HepG2 (cell line): Measurements from ENCODE around the gene ZBTB8B. TPM values are rescaled to one million over a fixed set of nuclear protein-coding genes. Genes with fewer than 3 reads are reported as not detected.

Source experiments
- ELF4 ChIP-seq: sonication (generic); formaldehyde crosslinking; IDR thresholded peaks from 2 replicates; pipeline ENCODE4 v1.5.0; 2020; ENCODE audit warnings: missing genetic modification reagents, mild to moderate bottlenecking, moderate library complexity, borderline replicate concordance
- FOSL2 ChIP-seq: sonication (generic); formaldehyde crosslinking; IDR thresholded peaks from 2 replicates; pipeline ENCODE4 v1.4.0; 2020; ENCODE audit warnings: missing genetic modification reagents
- FOXA3 ChIP-seq: IDR thresholded peaks from 2 replicates; pipeline ENCODE4 v1.6.1; 2016; ENCODE audit warnings: missing genetic modification reagents, missing compliant biosample characterization
- GLI4 ChIP-seq: sonication (generic); formaldehyde crosslinking; IDR thresholded peaks from 2 replicates; pipeline ENCODE4 v1.5.1; 2020; ENCODE audit warnings: missing genetic modification reagents, mild to moderate bottlenecking, moderate library complexity, borderline replicate concordance
- KLF11 ChIP-seq: IDR thresholded peaks from 2 replicates; pipeline ENCODE4 v1.6.1; 2016; ENCODE audit warnings: missing compliant biosample characterization
- MEIS2 ChIP-seq: sonication (generic); formaldehyde crosslinking; IDR thresholded peaks from 2 replicates; pipeline ENCODE4 v1.9.0; 2021; ENCODE audit warnings: mild to moderate bottlenecking, missing genetic modification reagents
- MTF1 ChIP-seq: sonication (generic); formaldehyde crosslinking; IDR thresholded peaks from 2 replicates; pipeline ENCODE4 v1.5.0; 2020; ENCODE audit warnings: missing genetic modification reagents
- PLRG1 ChIP-seq: fragments of 450-650 bp; conservative IDR thresholded peaks from 2 replicates; pipeline ENCODE4 v1.6.1; 2016
- RFX5 ChIP-seq: IDR thresholded peaks from 2 replicates; pipeline ENCODE4 v1.6.1; 2011; ENCODE audit warnings: low read depth, low read length, improper control_type of control experiment
- SALL1 ChIP-seq: sonication (generic); formaldehyde crosslinking; IDR thresholded peaks from 2 replicates; pipeline ENCODE4 v1.8.0; 2022; ENCODE audit warnings: mild to moderate bottlenecking, missing genetic modification reagents
- TAF15 ChIP-seq: fragments of 200-400 bp; formaldehyde crosslinking; IDR thresholded peaks from one replicate; pipeline ENCODE4 v1.6.1; 2018; ENCODE audit warnings: mild to moderate bottlenecking, low read depth, low read length; ENCODE audit not compliant: poor library complexity, severe bottlenecking
- TFE3 ChIP-seq: IDR thresholded peaks from 2 replicates; pipeline ENCODE4 v1.6.1; 2016
- TMF1 ChIP-seq: sonication (generic); formaldehyde crosslinking; IDR thresholded peaks from 2 replicates; pipeline ENCODE4 v1.8.1; 2022; ENCODE audit warnings: low read depth, missing genetic modification reagents
- TP53 ChIP-seq: sonication (generic); formaldehyde crosslinking; conservative IDR thresholded peaks from 2 replicates; pipeline ENCODE4 v1.4.0; 2020; ENCODE audit warnings: missing genetic modification reagents
- ZBTB2 ChIP-seq: sonication (generic); formaldehyde crosslinking; IDR thresholded peaks from 2 replicates; pipeline ENCODE4 v1.8.0; 2022; ENCODE audit warnings: low read depth, missing genetic modification reagents
- ZFX ChIP-seq: sonication (generic); formaldehyde crosslinking; IDR thresholded peaks from 2 replicates; pipeline ENCODE4 v1.4.0; 2020; ENCODE audit warnings: mild to moderate bottlenecking, low read depth, missing genetic modification reagents, moderate library complexity
- ZNF160 ChIP-seq: sonication (generic); formaldehyde crosslinking; IDR thresholded peaks from 2 replicates; pipeline ENCODE4 v1.8.0; 2022; ENCODE audit warnings: mild to moderate bottlenecking, inconsistent platforms, missing genetic modification reagents
- ZNF224 ChIP-seq: sonication (generic); formaldehyde crosslinking; IDR thresholded peaks from 2 replicates; pipeline ENCODE4 v1.5.0; 2020; ENCODE audit warnings: mild to moderate bottlenecking, missing genetic modification reagents
- ZNF225 ChIP-seq: sonication (generic); formaldehyde crosslinking; IDR thresholded peaks from 2 replicates; pipeline ENCODE4 v1.4.0; 2020; ENCODE audit warnings: mild to moderate bottlenecking, missing genetic modification reagents
- ZNF326 ChIP-seq: sonication (generic); formaldehyde crosslinking; IDR thresholded peaks from 2 replicates; pipeline ENCODE4 v1.4.0; 2020; ENCODE audit warnings: missing genetic modification reagents, borderline replicate concordance
- ZNF329 ChIP-seq: sonication (generic); formaldehyde crosslinking; IDR thresholded peaks from 2 replicates; pipeline ENCODE4 v1.9.0; 2021; ENCODE audit warnings: low read depth, mild to moderate bottlenecking, missing genetic modification reagents
- ZSCAN20 ChIP-seq: sonication (generic); formaldehyde crosslinking; IDR thresholded peaks from 2 replicates; pipeline ENCODE4 v1.4.0; 2020; ENCODE audit warnings: missing genetic modification reagents, mild to moderate bottlenecking, borderline replicate concordance
- polyA plus RNA-seq, 8 experiments: library from polyadenylated mRNA; depleted of rRNA in 3 of 8; stranded (reverse) in 7 of 8; unstranded in 1 of 8; fragments of >200 nt; fragmentation: Illumina TruSeq in 4 of 8; extraction: Trizol in 4 of 8; gene quantifications; 2 replicates each; pipeline versions ENCODE4 v1.2.1 to v1.2.3, GENCODE V29; 2011 to 2016; ENCODE audit warnings: low read depth in 4 of 8, missing spikeins in 1 of 8, mixed read lengths in 1 of 8; ENCODE audit not compliant: insufficient read depth in 1 of 8
- total RNA-seq, 5 experiments: library from RNA; depleted of rRNA; stranded (reverse); fragments of >200 nt; fragmentation: Illumina TruSeq; extraction: Trizol; gene quantifications; 2 replicates each; pipeline ENCODE4 v1.2.3, GENCODE V29; 2016; ENCODE audit warnings: low read depth in 1 of 5
- TF ChIP-seq, protein P1 (sequence below): IDR thresholded peaks from 2 replicates; pipeline ENCODE4 v1.6.1; 2016; ENCODE audit warnings: missing biosample characterization, missing genetic modification reagents, low read depth
- TF ChIP-seq, protein P2 (sequence below), 2 experiments: sonication (generic) in 1 of 2; formaldehyde crosslinking in 1 of 2; IDR thresholded peaks; 2 replicates each; pipeline versions ENCODE4 v1.5.1 to v1.6.1; 2011 to 2020; ENCODE audit warnings: borderline replicate concordance in 1 of 2, low read depth in 1 of 2, low read length in 1 of 2, mild to moderate bottlenecking in 1 of 2, missing genetic modification reagents in 1 of 2, moderate library complexity in 1 of 2

ZBTB8B gene
- total and polyA plus RNA-seq, 2 of the 13 experiments (the other 11 are each of a cell fraction or from before 2014, with no cell fraction given), result under 0.01 to 0.02 TPM

- TF ChIP-seq ZNF225 (CRISPR knock-in tag) (no peak), ZFX (CRISPR knock-in tag) (no peak), ZSCAN20 (CRISPR knock-in tag) (no peak), ZBTB2 (CRISPR knock-in tag) (no peak), TP53 (no peak), TFE3 (0 out of 2 replicates have a peak, but pooled peaks have one; percentile 44), KLF11 (CRISPR knock-in tag) (no peak), MTF1 (CRISPR knock-in tag) (no peak), ZNF224 (CRISPR knock-in tag) (no peak), ELF4 (CRISPR knock-in tag) (no peak), ZNF160 (CRISPR knock-in tag) (0 out of 2 replicates have a peak, but pooled peaks have one; percentile 8), GLI4 (CRISPR knock-in tag) (no peak), FOXA3 (CRISPR knock-in tag) (0 out of 2 replicates have a peak, but pooled peaks have one; percentile 17), FOSL2 (CRISPR knock-in tag) (peak; percentile 94), ZNF329 (CRISPR knock-in tag) (no peak), SALL1 (CRISPR knock-in tag) (0 out of 2 replicates have a peak, but pooled peaks have one; percentile 30), TAF15 (no peak), PLRG1 (no peak), TMF1 (CRISPR knock-in tag) (no peak), ZNF326 (CRISPR knock-in tag) (no peak), RFX5 (no peak), MEIS2 (CRISPR knock-in tag) (no peak)
- TF ChIP-seq, protein P1, sequence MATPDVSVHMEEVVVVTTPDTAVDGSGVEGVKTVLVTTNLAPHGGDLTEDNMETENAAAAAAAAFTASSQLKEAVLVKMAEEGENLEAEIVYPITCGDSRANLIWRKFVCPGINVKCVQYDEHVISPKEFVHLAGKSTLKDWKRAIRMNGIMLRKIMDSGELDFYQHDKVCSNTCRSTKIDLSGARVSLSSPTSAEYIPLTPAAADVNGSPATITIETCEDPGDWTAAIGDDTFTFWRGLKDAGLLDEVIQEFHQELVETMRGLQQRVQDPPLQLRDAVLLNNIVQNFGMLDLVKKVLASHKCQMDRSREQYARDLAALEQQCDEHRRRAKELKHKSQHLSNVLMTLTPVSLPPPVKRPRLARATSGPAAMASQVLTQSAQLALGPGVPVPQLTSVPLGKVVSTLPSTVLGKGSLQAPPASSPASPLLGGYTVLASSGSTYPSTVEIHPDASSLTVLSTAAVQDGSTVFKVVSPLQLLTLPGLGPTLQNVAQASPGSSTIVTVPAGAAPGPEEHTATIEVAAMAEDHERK (CRISPR knock-in tag), result no peak
- TF ChIP-seq, protein P2, sequence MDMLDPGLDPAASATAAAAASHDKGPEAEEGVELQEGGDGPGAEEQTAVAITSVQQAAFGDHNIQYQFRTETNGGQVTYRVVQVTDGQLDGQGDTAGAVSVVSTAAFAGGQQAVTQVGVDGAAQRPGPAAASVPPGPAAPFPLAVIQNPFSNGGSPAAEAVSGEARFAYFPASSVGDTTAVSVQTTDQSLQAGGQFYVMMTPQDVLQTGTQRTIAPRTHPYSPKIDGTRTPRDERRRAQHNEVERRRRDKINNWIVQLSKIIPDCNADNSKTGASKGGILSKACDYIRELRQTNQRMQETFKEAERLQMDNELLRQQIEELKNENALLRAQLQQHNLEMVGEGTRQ (IDR thresholded peaks at IDR 0.05; ENCODE audit: low read depth, low read length), result peak; percentile 47; the same call in 1 of the 2 replicates
- TF ChIP-seq, protein P2 (CRISPR knock-in tag; IDR thresholded peaks at IDR 0.05; ENCODE audit: borderline replicate concordance), result peak; percentile 73
Observed at GRCh38 chr1:32448773-32449456, 16.0 kb upstream of the ZBTB8B start (continued).
